HepG2 (cell line): ENCODE measurements around the gene PCNA. TPM values are rescaled to one million over a fixed set of nuclear protein-coding genes. Genes with fewer than 3 reads are reported as not detected.

Experiments
- CC2D1A ChIP-seq: sonication (generic); formaldehyde crosslinking; IDR thresholded peaks from 2 replicates; pipeline ENCODE4 v1.8.1; 2023; ENCODE audit warnings: mild to moderate bottlenecking, missing genetic modification reagents
- CTCF ChIP-seq: sonication (generic); formaldehyde crosslinking; IDR thresholded peaks from 2 replicates; pipeline ENCODE4 v1.5.0; 2020; ENCODE audit warnings: mild to moderate bottlenecking, missing genetic modification reagents, moderate library complexity
- ISX ChIP-seq: sonication (generic); formaldehyde crosslinking; conservative IDR thresholded peaks from 2 replicates; pipeline ENCODE4 v1.5.0; 2020; ENCODE audit warnings: missing genetic modification reagents
- KAT7 ChIP-seq: IDR thresholded peaks from 2 replicates; pipeline ENCODE4 v1.6.1; 2018; ENCODE audit warnings: borderline replicate concordance, missing compliant biosample characterization
- PBX2 ChIP-seq: IDR thresholded peaks from 2 replicates; pipeline ENCODE4 v1.6.1; 2016; ENCODE audit warnings: control low read depth
- PHF20 ChIP-seq: sonication (generic); formaldehyde crosslinking; IDR thresholded peaks from 2 replicates; pipeline ENCODE4 v1.5.0; 2020; ENCODE audit warnings: mild to moderate bottlenecking, missing genetic modification reagents
- PPARG ChIP-seq: conservative IDR thresholded peaks from 2 replicates; pipeline ENCODE4 v1.6.1; 2016; ENCODE audit warnings: missing biosample characterization, missing genetic modification reagents
- RCOR2 ChIP-seq: IDR thresholded peaks from 2 replicates; pipeline ENCODE4 v1.6.1; 2016; ENCODE audit warnings: missing biosample characterization, missing genetic modification reagents
- SP2 ChIP-seq: sonication (generic); formaldehyde crosslinking; IDR thresholded peaks from 2 replicates; pipeline ENCODE4 v1.5.1; 2020; ENCODE audit warnings: mild to moderate bottlenecking, missing genetic modification reagents
- SPEN ChIP-seq: sonication (generic); formaldehyde crosslinking; IDR thresholded peaks from 2 replicates; pipeline ENCODE4 v1.5.1; 2020; ENCODE audit warnings: low read depth, mild to moderate bottlenecking, missing genetic modification reagents
- THRA ChIP-seq: sonication (generic); formaldehyde crosslinking; IDR thresholded peaks from 2 replicates; pipeline ENCODE4 v1.4.0; 2020; ENCODE audit warnings: missing genetic modification reagents, borderline replicate concordance
- ZFAT ChIP-seq: sonication (generic); formaldehyde crosslinking; conservative IDR thresholded peaks from 2 replicates; pipeline ENCODE4 v1.8.1; 2023; ENCODE audit warnings: missing genetic modification reagents, inconsistent platforms
- ZNF431 ChIP-seq: sonication (generic); formaldehyde crosslinking; IDR thresholded peaks from 2 replicates; pipeline ENCODE4 v1.9.0; 2022; ENCODE audit warnings: missing genetic modification reagents, low read depth, mild to moderate bottlenecking, borderline replicate concordance
- ZNF614 ChIP-seq: IDR thresholded peaks from 2 replicates; pipeline ENCODE4 v1.6.1; 2018; ENCODE audit warnings: missing biosample characterization, missing genetic modification reagents, inconsistent platforms, borderline replicate concordance
- ZNF646 ChIP-seq: sonication (generic); formaldehyde crosslinking; IDR thresholded peaks from 2 replicates; pipeline ENCODE4 v1.9.0; 2021; ENCODE audit warnings: mild to moderate bottlenecking, missing genetic modification reagents
- ZSCAN12 ChIP-seq: sonication (generic); formaldehyde crosslinking; IDR thresholded peaks from 2 replicates; pipeline ENCODE4 v1.9.0; 2021; ENCODE audit warnings: mild to moderate bottlenecking, missing genetic modification reagents
- polyA plus RNA-seq, 8 experiments: library from polyadenylated mRNA; depleted of rRNA in 3 of 8; stranded (reverse) in 7 of 8; unstranded in 1 of 8; fragments of >200 nt; fragmentation: Illumina TruSeq in 4 of 8; extraction: Trizol in 4 of 8; gene quantifications; 2 replicates each; pipeline versions ENCODE4 v1.2.1 to v1.2.3, GENCODE V29; 2011 to 2016; ENCODE audit warnings: low read depth in 4 of 8, missing spikeins in 1 of 8, mixed read lengths in 1 of 8; ENCODE audit not compliant: insufficient read depth in 1 of 8
- total RNA-seq, 5 experiments: library from RNA; depleted of rRNA; stranded (reverse); fragments of >200 nt; fragmentation: Illumina TruSeq; extraction: Trizol; gene quantifications; 2 replicates each; pipeline ENCODE4 v1.2.3, GENCODE V29; 2016; ENCODE audit warnings: low read depth in 1 of 5
- TF ChIP-seq, protein P1 (sequence below): sonication (generic); formaldehyde crosslinking; IDR thresholded peaks from 2 replicates; pipeline ENCODE4 v1.8.0; 2022; ENCODE audit warnings: missing genetic modification reagents, mild to moderate bottlenecking, borderline replicate concordance

The PCNA gene
- total and polyA plus RNA-seq, 2 of the 13 experiments (the other 11 are each of a cell fraction or from before 2014, with no cell fraction given): 229 to 655 TPM

DNA sequence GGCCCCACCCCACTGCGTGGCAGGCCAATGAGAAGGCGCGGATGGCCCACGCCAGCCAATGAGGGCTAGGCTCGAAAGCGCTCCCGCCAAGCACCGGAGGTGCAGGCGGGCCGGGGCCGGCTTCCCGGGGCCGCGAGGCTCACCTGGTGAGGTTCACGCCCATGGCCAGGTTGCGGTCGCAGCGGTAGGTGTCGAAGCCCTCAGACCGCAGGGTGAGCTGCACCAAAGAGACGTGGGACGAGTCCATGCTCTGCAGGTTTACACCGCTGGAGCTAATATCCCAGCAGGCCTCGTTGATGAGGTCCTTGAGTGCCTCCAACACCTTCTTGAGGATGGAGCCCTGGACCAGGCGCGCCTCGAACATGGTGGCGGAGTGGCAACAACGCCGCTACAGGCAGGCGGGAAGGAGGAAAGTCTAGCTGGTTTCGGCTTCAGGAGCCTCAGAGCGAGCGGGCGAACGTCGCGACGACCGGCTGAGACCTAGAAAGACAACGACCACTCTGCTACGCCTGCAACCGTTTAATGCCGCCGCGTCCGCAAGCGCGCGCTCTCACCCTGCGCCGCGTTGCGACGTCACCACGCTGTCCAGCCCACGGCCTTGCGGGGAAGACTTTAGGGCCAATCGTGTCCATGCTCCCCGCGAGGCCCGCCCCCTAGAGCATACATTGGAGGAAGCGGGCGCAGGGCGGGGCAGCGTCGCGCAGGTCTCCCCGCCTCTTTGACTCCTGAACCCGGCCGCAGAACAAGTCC, at the start of gene PCNA (continued):
- TF ChIP-seq SPEN (CRISPR knock-in tag): peak; percentile 88
- TF ChIP-seq SP2 (CRISPR knock-in tag): peak; percentile 89
- TF ChIP-seq, protein P1, sequence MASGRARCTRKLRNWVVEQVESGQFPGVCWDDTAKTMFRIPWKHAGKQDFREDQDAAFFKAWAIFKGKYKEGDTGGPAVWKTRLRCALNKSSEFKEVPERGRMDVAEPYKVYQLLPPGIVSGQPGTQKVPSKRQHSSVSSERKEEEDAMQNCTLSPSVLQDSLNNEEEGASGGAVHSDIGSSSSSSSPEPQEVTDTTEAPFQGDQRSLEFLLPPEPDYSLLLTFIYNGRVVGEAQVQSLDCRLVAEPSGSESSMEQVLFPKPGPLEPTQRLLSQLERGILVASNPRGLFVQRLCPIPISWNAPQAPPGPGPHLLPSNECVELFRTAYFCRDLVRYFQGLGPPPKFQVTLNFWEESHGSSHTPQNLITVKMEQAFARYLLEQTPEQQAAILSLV (CRISPR knock-in tag): peak; percentile 100
- peak; percentile 88 for TF ChIP-seq ZFAT
- peak; percentile 98; the same call in 1 of the 2 replicates for TF ChIP-seq ZNF431 (CRISPR knock-in tag)
- TF ChIP-seq CTCF (CRISPR knock-in tag): peak; percentile 49
- peak; percentile 76; the same call in 1 of the 2 replicates for TF ChIP-seq ZNF646
- no peak for TF ChIP-seq PBX2
- peak; percentile 52 for TF ChIP-seq ISX
- TF ChIP-seq RCOR2 (CRISPR knock-in tag): peak; percentile 55; the same call in 1 of the 2 replicates
- peak; percentile 97; the same call in 1 of the 2 replicates for TF ChIP-seq KAT7 (CRISPR knock-in tag)
- TF ChIP-seq THRA (CRISPR knock-in tag): peak; percentile 3
- TF ChIP-seq CC2D1A (CRISPR knock-in tag): no peak; the same call in 1 of the 2 replicates
- TF ChIP-seq PHF20 (CRISPR knock-in tag): peak; percentile 73
- TF ChIP-seq ZSCAN12 (CRISPR knock-in tag): peak; percentile 83; the same call in 1 of the 2 replicates
- TF ChIP-seq PPARG (CRISPR knock-in tag): no peak; the same call in none of the 2 replicates
- TF ChIP-seq ZNF614: peak; percentile 72; the same call in 1 of the 2 replicates
